Measurements from ENCODE around the gene LRRN4.
"Not testable (repeated sequence)": the region's sequence is repeated elsewhere in the genome, so short reads cannot be mapped to it uniquely, and the experiment has no call there.

The LRRN4 gene

DNA sequence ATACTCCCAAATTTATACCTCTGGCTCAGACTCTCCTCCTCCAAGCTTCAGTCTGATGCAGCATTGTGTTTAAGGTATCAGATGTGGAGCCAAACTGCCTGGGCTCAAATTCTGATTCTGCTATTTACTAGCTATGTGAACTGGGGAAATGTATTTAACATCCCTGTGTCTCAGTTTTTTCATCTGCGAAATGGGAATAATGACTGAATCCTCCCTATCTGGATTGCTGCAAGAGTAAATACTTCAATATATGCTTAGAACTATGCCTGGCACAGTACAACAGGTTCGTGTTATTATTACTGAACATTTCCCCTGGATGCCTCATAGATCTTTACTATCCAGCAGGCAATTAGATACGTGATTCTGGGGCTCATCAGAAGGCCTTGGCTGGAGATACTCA, 5.5 kb downstream of the LRRN4 start:
- H3K4me1 Mint-ChIP-seq, result peaks cover 8% of the 10 kb centered on the region
- no peak overlapping the region for H3K27ac Mint-ChIP-seq
- no peaks in the 10 kb centered on the region for H3K9me3 Mint-ChIP-seq
- H3K4me3 Mint-ChIP-seq, result no peak overlapping the region
- peaks cover 22% of the 10 kb centered on the region for H3K27me3 Mint-ChIP-seq
- no peak for ATAC-seq
- no peaks in the 10 kb centered on the region for H3K36me3 Mint-ChIP-seq

DNA sequence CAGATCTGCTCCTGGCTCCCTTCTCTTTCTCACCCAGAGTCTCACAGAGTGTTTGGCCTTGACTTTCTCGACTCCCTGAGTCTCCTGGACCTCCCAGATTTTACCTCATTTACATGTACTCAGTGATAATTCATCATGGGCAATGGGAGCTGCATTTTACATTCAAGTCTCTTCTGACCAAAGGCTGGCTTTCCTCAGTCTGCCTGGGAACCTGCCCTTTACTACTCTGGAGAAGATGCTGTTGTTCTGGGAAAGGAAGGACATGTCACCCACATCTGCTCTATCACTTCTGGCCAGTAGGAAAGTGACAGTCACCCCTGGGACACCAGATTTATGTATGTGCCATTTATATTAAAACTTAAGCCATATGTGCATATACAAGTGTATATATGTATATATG, 7.4 kb downstream of the LRRN4 start:
- no peak overlapping the region for H3K27ac Mint-ChIP-seq
- no peaks in the 10 kb centered on the region for H3K4me1 Mint-ChIP-seq
- H3K36me3 Mint-ChIP-seq, result peaks cover 11% of the 10 kb centered on the region
- H3K9me3 Mint-ChIP-seq, result no peaks in the 10 kb centered on the region
- no peak overlapping the region for H3K4me3 Mint-ChIP-seq
- H3K27me3 Mint-ChIP-seq, result peaks cover 12% of the 10 kb centered on the region
- no peak for ATAC-seq

DNA sequence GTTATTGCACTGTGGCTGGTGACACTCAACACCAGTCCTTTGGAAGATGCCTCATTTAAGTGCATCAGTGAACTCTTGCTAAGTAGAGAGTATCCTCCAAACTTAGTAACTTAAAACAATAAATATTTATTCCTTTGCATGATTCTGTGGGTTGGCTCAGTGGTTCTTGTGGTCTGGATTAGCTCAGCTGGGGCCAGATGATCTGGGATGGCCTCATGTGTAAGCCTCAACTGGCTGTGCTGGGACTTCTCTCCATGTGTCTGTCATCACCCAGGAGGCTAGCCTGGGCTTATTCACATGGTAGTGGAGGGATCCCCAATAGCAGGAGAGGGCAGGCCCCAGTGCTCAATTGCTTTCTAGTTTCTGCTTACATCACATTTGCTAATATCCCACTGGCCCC, 8.3 kb downstream of the LRRN4 start:
- Mint-ChIP-seq H3K9me3 (no peaks in the 10 kb centered on the region), H3K27me3 (peaks cover 6% of the 10 kb centered on the region), H3K27ac (no peak overlapping the region), H3K4me1 (no peaks in the 10 kb centered on the region), H3K36me3 (peaks cover 17% of the 10 kb centered on the region), H3K4me3 (no peak overlapping the region)
- ATAC-seq, result no peak

DNA sequence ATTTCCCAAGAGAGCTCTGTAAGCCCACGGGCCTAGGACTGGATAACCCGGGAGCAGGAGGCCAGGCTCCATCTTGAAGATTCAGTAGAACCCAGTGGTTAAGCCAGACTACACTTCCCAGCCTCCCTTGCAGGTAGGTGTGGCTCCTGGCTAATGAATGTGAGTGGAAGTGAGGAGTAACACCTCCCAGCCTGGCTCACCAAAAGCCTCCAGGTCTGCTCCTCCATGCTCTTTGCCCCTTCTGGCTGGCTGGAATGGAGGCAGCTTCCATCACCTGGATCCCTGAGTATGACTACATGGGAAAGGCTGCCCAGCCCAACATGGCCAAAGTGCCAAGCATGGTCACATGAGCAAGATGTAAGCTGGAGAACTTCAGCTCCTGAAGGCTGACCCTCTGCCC, 9.7 kb downstream of the LRRN4 start:
- H3K27ac Mint-ChIP-seq, result no peak overlapping the region
- peaks cover 32% of the 10 kb centered on the region for H3K36me3 Mint-ChIP-seq
- no peaks in the 10 kb centered on the region for H3K9me3 Mint-ChIP-seq
- H3K27me3 Mint-ChIP-seq, result no peaks in the 10 kb centered on the region
- no peaks in the 10 kb centered on the region for H3K4me1 Mint-ChIP-seq
- no peak overlapping the region for H3K4me3 Mint-ChIP-seq
- ATAC-seq, result no peak

DNA sequence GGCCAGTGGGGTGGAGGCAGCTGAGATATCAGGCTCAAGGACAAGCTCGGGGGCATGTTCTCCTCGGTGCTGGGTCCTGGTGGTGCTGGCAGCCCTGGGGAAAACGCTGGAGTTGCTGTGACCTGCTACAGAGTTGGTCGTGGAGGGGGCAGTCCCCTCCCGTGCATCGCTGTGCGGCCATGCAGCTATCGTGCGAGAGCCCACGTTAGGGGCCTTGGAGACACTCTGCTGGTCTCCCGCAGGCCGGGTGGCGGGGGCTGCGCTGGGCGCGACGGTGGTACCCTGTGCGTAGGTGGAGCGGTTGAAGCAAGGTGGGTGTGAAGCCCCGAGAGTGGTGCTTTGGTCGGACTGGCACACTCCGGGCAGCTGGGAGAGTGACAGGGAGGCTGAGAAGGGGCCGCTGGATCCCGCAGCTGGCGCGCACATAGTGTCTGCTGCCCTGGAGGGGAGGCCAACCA, 12.0 kb downstream of the LRRN4 start:
- Mint-ChIP-seq H3K36me3 (peaks cover 54% of the 10 kb centered on the region), H3K4me1 (no peaks in the 10 kb centered on the region), H3K27ac (no peak overlapping the region), H3K4me3 (no peak overlapping the region), H3K9me3 (no peaks in the 10 kb centered on the region), H3K27me3 (no peaks in the 10 kb centered on the region)
- ATAC-seq, result no peak

DNA sequence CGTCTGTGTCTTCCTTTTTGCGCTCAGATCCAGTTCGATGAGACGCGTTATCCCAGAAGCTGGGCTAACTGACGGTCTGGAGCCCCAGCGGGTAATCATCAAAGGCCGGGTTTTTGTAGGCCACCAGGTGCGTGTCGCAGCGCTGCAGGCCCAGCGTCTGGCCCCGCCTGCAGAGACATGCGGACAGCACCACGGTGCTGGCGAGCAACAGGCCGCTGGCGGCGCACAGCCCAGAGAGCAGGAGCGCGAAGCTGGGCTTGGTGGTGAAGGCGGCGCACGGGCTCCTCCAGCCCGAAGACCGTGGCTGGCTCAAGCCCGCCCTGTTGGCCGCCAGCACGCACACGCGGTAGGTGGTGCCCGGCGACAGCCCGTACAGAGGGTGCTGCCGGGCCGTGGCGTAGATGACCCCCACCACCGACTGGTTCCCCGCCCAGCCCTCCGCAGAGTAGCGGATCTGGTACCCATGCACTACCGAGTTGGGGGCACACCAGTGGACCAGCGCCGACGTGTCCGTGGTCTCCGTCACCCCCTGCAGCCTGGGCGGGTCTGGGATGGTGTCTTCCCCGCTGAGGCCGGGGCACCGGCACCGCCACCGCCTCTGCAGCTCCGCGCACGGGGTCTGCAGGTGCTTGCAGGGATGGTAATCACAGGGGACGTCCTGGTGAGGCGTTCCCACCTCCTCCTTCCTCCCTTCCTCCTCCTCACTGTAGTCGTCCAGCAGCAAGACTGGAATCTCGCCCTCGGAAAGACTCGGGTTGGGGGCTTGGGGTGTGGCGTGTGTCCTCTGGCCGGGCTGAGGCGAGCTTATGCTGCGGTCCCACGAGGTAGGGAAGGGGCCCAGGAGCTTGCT, 12.7 kb downstream of the LRRN4 start:
- no peak overlapping the region for H3K27ac Mint-ChIP-seq
- peaks cover 57% of the 10 kb centered on the region for H3K36me3 Mint-ChIP-seq
- H3K4me3 Mint-ChIP-seq, result no peak overlapping the region
- H3K4me1 Mint-ChIP-seq, result no peaks in the 10 kb centered on the region
- no peaks in the 10 kb centered on the region for H3K27me3 Mint-ChIP-seq
- peak; percentile 62 for ATAC-seq
- H3K9me3 Mint-ChIP-seq, result no peaks in the 10 kb centered on the region

DNA sequence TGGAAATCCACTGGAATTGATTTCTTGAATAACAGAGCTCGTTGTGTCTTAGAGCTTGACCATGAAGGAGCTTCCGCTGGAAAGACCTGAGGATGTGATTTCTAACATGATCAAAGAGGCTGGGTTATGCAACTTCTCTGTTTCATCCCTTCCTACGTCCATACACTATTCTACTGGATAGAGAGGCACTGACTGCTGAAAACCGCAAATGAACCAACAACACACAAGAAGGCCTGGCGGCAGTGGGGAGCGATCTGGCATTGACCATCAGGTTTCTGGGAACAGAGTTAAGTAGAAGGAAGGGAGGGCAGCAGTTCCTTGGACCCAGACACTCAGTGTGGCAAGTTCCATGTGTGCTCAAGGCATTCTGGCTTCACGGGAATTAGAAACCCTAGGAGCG, 13.3 kb downstream of the LRRN4 start:
- no peak for ATAC-seq
- Mint-ChIP-seq H3K9me3 (no peaks in the 10 kb centered on the region), H3K4me3 (no peak overlapping the region)

DNA sequence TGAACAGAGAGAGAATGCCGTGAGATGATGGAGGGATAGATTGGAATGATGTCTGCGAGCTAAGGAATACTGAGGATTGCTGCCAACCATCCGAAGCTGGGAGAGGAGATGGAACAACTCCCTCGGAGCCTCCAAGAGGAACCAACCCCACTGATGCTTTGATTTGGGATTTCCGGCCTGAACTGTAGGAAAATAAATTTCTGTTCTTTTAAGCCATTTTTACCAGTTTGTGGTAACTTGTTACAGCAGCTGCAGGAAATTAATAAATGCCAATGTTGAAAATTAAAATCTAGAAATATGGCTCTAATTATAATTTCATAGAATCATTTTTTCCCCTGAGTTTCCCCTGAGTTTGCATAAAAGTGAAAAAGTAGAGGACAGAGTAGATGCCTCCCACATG, 14.1 kb downstream of the LRRN4 start:
- no peaks in the 10 kb centered on the region for H3K9me3 Mint-ChIP-seq
- H3K27ac Mint-ChIP-seq, result no peak overlapping the region
- H3K36me3 Mint-ChIP-seq, result peaks cover 62% of the 10 kb centered on the region
- no peak overlapping the region for H3K4me3 Mint-ChIP-seq
- H3K4me1 Mint-ChIP-seq, result peaks cover 1% of the 10 kb centered on the region
- no peak for ATAC-seq
- H3K27me3 Mint-ChIP-seq, result no peaks in the 10 kb centered on the region

More for the DNA sequence above, 13.3 kb downstream of the LRRN4 start:
- Mint-ChIP-seq H3K36me3 (peaks cover 59% of the 10 kb centered on the region), H3K4me1 (no peaks in the 10 kb centered on the region), H3K27me3 (no peaks in the 10 kb centered on the region), H3K27ac (no peak overlapping the region)

DNA sequence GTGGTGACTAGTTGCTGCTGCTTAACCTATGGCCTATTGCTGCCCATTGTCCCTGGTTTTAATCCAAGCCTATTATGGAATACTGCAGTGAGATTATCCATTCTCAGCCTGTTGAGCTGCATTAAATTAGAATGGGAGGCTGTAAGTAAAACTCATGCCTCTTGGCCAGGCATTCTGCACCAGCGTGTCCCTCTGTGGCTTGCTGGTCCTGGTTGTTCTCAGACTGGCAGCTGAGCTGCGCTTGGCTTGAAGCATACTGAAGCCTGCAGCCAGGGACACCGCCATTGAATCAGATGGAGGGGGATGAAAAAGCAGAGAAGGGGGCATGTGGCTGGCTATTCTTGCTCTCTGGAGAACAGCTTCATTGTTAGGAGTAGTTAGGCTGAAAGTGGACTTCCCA, 15.6 kb downstream of the LRRN4 start:
- ATAC-seq, result no peak
- no peak overlapping the region for H3K27ac Mint-ChIP-seq
- H3K4me3 Mint-ChIP-seq, result no peak overlapping the region
- no peaks in the 10 kb centered on the region for H3K9me3 Mint-ChIP-seq
- peaks cover 6% of the 10 kb centered on the region for H3K4me1 Mint-ChIP-seq
- no peaks in the 10 kb centered on the region for H3K27me3 Mint-ChIP-seq
- H3K36me3 Mint-ChIP-seq, result peaks cover 76% of the 10 kb centered on the region

DNA sequence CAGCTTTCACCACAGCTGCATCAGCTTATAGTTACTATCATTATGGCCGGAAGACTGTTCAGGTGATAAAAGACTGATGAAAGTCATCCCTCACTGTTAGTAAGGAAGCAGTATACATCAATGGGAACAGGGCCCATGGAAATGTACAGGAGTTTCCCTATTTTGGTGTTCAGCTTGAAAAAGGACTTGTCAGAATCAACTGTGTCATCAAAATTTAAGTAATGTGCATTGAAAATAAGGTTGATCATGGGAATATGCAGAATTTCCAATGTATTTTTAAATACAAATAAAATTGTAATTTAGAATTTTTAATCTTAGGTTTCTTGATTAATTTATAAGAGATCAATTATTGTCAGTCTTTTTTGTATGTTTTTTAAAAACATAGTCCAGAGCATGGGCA, 16.8 kb downstream of the LRRN4 start:
- ATAC-seq, result no peak
- Mint-ChIP-seq H3K36me3 (peaks cover 71% of the 10 kb centered on the region), H3K9me3 (no peaks in the 10 kb centered on the region), H3K27ac (no peak overlapping the region), H3K27me3 (no peaks in the 10 kb centered on the region), H3K4me1 (peaks cover 6% of the 10 kb centered on the region), H3K4me3 (no peak overlapping the region)

DNA sequence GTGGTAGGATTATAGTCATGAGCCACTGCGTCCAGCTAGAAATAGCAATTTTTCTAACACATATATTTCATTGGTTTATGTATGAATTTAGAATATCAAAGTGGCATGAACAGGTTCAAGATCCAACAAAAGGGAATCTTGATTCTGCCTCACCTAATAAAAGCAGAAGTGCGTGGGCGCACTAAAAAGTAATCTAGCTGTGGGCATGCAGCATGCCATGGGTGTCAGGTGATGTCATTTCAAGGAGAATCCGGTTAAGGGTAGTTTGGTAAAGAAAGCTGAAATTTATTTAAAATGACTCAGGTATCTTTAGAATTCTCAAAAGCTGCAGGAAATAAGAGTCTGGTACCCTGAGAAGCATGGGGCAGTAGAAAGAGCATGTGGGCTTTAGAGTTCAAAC, 17.6 kb downstream of the LRRN4 start:
- no peaks in the 10 kb centered on the region for H3K27me3 Mint-ChIP-seq
- H3K36me3 Mint-ChIP-seq, result peaks cover 63% of the 10 kb centered on the region

DNA sequence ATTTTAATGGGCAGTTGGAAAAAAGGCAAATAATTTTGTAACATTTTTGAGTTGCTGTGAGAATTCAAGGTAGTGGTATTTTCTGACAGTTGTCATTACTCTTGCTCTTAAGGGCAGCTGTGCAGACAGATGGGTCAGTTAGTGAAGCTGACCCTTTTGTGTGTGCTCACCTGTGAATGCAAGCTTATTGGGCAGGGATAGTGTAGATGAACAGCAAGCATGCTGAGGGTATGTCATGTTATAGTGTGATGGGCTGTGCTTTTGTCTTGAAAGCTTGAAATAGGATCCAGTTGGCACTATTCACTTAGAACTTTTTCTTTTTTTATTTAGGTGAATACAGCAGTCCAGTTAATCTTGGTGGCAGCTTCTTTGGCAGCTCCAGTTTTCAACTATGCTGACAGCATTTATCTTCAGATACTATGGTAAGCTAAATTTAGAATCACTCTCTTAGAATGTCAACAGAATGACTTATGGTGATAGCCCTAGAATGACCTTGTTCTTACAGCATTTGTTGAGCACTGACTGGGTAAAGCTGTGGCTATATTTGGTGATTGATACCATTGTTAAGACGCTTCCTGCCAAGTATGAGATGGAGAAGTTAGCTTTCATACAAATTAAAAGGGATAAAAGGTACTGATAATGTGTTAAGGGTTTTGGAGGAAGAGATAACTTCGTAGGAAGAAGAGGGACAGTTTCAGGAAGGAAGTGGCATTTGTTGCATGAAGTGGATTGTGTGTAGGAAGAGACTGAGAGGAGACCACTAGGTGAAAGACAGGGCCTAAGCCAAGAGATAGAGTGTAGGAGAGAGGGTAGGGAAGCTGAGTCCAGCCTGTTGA, 19.5 kb downstream of the LRRN4 start:
- ATAC-seq, result no peak
- H3K27me3 Mint-ChIP-seq, result no peaks in the 10 kb centered on the region
- no peaks in the 10 kb centered on the region for H3K9me3 Mint-ChIP-seq
- H3K4me1 Mint-ChIP-seq, result peaks cover 6% of the 10 kb centered on the region
- peaks cover 52% of the 10 kb centered on the region for H3K36me3 Mint-ChIP-seq
- no peak overlapping the region for H3K4me3 Mint-ChIP-seq
- no peak overlapping the region for H3K27ac Mint-ChIP-seq

More for the DNA sequence above, 17.6 kb downstream of the LRRN4 start:
- Mint-ChIP-seq H3K27ac (no peak overlapping the region), H3K9me3 (no peaks in the 10 kb centered on the region), H3K4me1 (peaks cover 6% of the 10 kb centered on the region), H3K4me3 (no peak overlapping the region)
- no peak for ATAC-seq

DNA sequence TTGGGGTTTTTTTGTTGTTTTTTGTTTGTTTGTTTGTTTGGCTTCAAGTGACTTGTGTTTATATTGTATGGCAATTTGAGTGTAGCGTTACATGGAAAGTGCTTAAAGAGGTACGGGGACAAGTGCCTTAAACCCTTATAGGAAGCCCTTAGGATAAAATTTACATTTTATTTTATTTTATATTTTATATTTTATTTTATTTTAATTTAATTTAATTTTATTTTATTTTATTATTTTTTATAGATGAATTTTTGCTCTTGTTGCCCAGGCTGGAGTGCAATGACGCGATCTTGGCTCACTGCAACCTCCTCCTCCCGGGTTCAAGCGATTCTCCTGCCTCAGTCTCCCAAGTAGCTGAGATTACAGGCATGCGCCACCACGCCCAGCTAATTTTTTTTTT, 21.0 kb downstream of the LRRN4 start:
- not testable (repeated sequence) for ATAC-seq, H3K4me3 Mint-ChIP-seq, H3K4me1 Mint-ChIP-seq, H3K9me3 Mint-ChIP-seq, H3K27ac Mint-ChIP-seq, H3K27me3 Mint-ChIP-seq
- H3K36me3 Mint-ChIP-seq, result peaks cover 42% of the 10 kb centered on the region

DNA sequence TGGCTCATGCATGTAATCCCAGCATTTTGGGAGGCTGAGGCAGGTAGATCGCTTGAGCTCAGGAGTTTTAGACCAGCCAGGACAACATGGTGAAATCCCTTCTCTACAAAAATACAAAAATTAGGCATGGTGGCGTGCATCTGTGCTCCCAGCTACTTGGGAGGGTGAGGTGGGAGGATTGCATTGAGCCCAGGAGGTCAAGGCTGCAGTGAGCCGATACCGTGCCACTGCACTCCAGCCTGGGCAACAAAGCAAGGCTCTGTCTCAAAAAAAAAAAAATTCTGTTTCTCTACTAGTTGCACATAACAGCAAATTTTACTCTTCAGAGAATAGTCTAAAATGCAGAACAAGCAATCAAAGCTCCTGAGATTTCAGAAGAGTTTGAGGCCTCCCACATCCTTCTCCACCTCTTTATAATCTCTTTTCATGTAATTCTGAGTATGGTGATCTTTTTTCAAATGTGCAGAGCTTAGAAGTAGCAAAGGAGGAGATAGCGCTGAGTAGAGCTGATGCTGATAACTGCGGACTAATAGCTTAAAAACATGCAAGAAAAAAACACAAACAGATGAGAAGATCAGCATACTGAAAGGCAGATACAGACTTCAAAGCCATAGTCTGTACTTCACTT, 23.3 kb downstream of the LRRN4 start:
- Mint-ChIP-seq H3K4me3 (no peak overlapping the region), H3K27ac (no peak overlapping the region), H3K36me3 (peaks cover 33% of the 10 kb centered on the region), H3K4me1 (peaks cover 6% of the 10 kb centered on the region), H3K27me3 (no peaks in the 10 kb centered on the region), H3K9me3 (no peaks in the 10 kb centered on the region)
- no peak for ATAC-seq

DNA sequence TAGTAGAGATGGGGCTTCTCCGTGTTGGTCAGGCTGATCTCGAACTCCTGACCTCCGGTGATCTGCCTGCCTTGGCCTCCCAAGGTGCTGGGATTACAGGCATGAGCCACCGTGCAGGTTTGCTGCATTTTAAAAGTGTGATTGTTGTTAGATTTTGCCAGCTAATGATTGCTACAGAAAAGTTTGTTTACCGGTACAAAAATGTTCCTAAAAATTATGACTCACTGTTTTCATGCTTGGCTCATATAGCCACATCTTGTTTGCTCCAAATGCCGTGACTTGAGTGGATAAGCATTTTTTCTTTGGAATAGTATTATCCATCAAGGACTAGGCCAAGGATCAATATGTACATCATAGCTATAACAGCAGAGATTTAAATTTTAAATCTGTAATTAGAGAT, 24.3 kb downstream of the LRRN4 start:
- Mint-ChIP-seq H3K4me3 (no peak overlapping the region), H3K9me3 (no peaks in the 10 kb centered on the region), H3K27ac (no peak overlapping the region), H3K4me1 (peaks cover 2% of the 10 kb centered on the region), H3K36me3 (peaks cover 39% of the 10 kb centered on the region), H3K27me3 (no peaks in the 10 kb centered on the region)
- no peak for ATAC-seq
